HT1080 (cell line): ENCODE measurements around the gene C10orf95. TPM values are rescaled to one million over a fixed set of nuclear protein-coding genes. Genes with fewer than 3 reads are reported as not detected.
"Not testable (repeated sequence)": the region's sequence is repeated elsewhere in the genome, so short reads cannot be mapped to it uniquely, and the experiment has no call there.

ENCODE experiments used
- DNase-seq: peaks from one replicate; pipeline ENCODE4 v3.0.0-alpha.2; 2015; ENCODE audit warnings: low read depth
- polyA plus RNA-seq, 2 experiments: library from polyadenylated mRNA; depleted of rRNA; stranded (reverse); fragments of >200 nt; gene quantifications; 2 replicates each; pipeline ENCODE4 v1.2.3, GENCODE V29; 2015
- total RNA-seq: library from RNA; depleted of rRNA; stranded (reverse); fragments of >200 nt; shearing (Covaris generic); gene quantifications from 2 replicates; pipeline ENCODE4 v1.2.3, GENCODE V29; 2014; rRNA removed

Gene C10orf95
- 0.37 TPM in 1 of 2 replicates, not detected in the other for total RNA-seq
- 0.35 TPM in 1 of 2 replicates, not detected in the other for polyA plus RNA-seq (2015; cell fraction: cytosol; rRNA removed)
- polyA plus RNA-seq (2015; cell fraction: nucleus; rRNA removed): not detected in 2 replicates

- DNase-seq: no peak
Measured at GRCh38 chr10:102451105-102451969, at the start of gene C10orf95. TSS of gene C10orf95 (minus strand) at chr10:102451543. CDS start at chr10:102451093, 450 bp downstream.

GRCh38 chr10:102500686-102501085, 49.3 kb upstream of the C10orf95 start:
- not testable (repeated sequence) for DNase-seq

- DNase-seq: no peak
Measured at GRCh38 chr10:102499356-102499755, 48.0 kb upstream of the C10orf95 start.

GRCh38 chr10:102497545-102497944, 46.2 kb upstream of the C10orf95 start:
- DNase-seq: no peak

- no peak for DNase-seq
Measured at GRCh38 chr10:102493771-102494170, 42.4 kb upstream of the C10orf95 start.

- no peak for DNase-seq
Measured at GRCh38 chr10:102492983-102493382, 41.6 kb upstream of the C10orf95 start.

GRCh38 chr10:102492344-102492939, 41.1 kb upstream of the C10orf95 start:
- DNase-seq: no peak

- DNase-seq: no peak
Measured at GRCh38 chr10:102491136-102491535, 39.8 kb upstream of the C10orf95 start.

GRCh38 chr10:102485093-102485784, 33.9 kb upstream of the C10orf95 start:
- no peak for DNase-seq

GRCh38 chr10:102484021-102484420, 32.7 kb upstream of the C10orf95 start:
- DNase-seq: no peak

GRCh38 chr10:102480396-102480795, 29.1 kb upstream of the C10orf95 start:
- no peak for DNase-seq

GRCh38 chr10:102479651-102480050, 28.3 kb upstream of the C10orf95 start:
- no peak for DNase-seq

GRCh38 chr10:102476466-102477141, 25.3 kb upstream of the C10orf95 start:
- no peak for DNase-seq

GRCh38 chr10:102475451-102476040, 24.2 kb upstream of the C10orf95 start:
- DNase-seq: no peak

GRCh38 chr10:102473445-102474331, 22.3 kb upstream of the C10orf95 start:
- no peak for DNase-seq

- no peak for DNase-seq
Measured at GRCh38 chr10:102470579-102471546, 19.5 kb upstream of the C10orf95 start.

GRCh38 chr10:102468683-102469082, 17.3 kb upstream of the C10orf95 start:
- DNase-seq: no peak

GRCh38 chr10:102467971-102468438, 16.7 kb upstream of the C10orf95 start:
- DNase-seq: no peak
